Ishikawa (cell line): ENCODE measurements around the gene TIMM50.

Experiments used
- CEBPB ChIP-seq: IDR thresholded peaks from 2 replicates; pipeline ENCODE4 v1.6.1; 2012
- CREB1 ChIP-seq: IDR thresholded peaks from 2 replicates; pipeline ENCODE4 v1.6.1; 2012; ENCODE audit warnings: low read depth
- EGR1 ChIP-seq: IDR thresholded peaks from 2 replicates; pipeline ENCODE4 v1.6.1; 2012
- EP300 ChIP-seq: IDR thresholded peaks from 2 replicates; pipeline ENCODE4 v1.6.1; 2012; ENCODE audit warnings: borderline replicate concordance
- FOXM1 ChIP-seq: IDR thresholded peaks from 2 replicates; pipeline ENCODE4 v1.6.1; 2012; ENCODE audit warnings: low read depth, borderline replicate concordance
- NFIC ChIP-seq: IDR thresholded peaks from 2 replicates; pipeline ENCODE4 v1.6.1; 2012
- RAD21 ChIP-seq: IDR thresholded peaks from 2 replicates; pipeline ENCODE4 v1.6.1; 2012; ENCODE audit warnings: low read depth
- TAF1 ChIP-seq: IDR thresholded peaks from 2 replicates; pipeline ENCODE4 v1.6.1; 2012; ENCODE audit warnings: low read depth, mild to moderate bottlenecking
- TCF12 ChIP-seq: IDR thresholded peaks from 2 replicates; pipeline ENCODE4 v1.6.1; 2012; ENCODE audit warnings: low read depth
- TEAD4 ChIP-seq: IDR thresholded peaks from 2 replicates; pipeline ENCODE4 v1.6.1; 2012
- YY1 ChIP-seq: IDR thresholded peaks from 2 replicates; pipeline ENCODE4 v1.6.1; 2012; ENCODE audit warnings: low read depth
- ZBTB7A ChIP-seq: IDR thresholded peaks from 2 replicates; pipeline ENCODE4 v1.6.1; 2012; ENCODE audit warnings: low read depth
- TF ChIP-seq, protein P1 (sequence below): IDR thresholded peaks from 2 replicates; pipeline ENCODE4 v1.6.1; 2012
- TF ChIP-seq, protein P2 (sequence below): IDR thresholded peaks from 2 replicates; pipeline ENCODE4 v1.6.1; 2012
- TF ChIP-seq, protein P3 (sequence below): IDR thresholded peaks from 2 replicates; pipeline ENCODE4 v1.6.1; 2012; ENCODE audit warnings: low read depth, mild to moderate bottlenecking

Gene TIMM50

GRCh38 chr19:39512988-39513387 is 32.4 kb downstream of the TIMM50 start:
- TF ChIP-seq TEAD4 (no peak), EGR1 (no peak), FOXM1 (no peak)

DNA sequence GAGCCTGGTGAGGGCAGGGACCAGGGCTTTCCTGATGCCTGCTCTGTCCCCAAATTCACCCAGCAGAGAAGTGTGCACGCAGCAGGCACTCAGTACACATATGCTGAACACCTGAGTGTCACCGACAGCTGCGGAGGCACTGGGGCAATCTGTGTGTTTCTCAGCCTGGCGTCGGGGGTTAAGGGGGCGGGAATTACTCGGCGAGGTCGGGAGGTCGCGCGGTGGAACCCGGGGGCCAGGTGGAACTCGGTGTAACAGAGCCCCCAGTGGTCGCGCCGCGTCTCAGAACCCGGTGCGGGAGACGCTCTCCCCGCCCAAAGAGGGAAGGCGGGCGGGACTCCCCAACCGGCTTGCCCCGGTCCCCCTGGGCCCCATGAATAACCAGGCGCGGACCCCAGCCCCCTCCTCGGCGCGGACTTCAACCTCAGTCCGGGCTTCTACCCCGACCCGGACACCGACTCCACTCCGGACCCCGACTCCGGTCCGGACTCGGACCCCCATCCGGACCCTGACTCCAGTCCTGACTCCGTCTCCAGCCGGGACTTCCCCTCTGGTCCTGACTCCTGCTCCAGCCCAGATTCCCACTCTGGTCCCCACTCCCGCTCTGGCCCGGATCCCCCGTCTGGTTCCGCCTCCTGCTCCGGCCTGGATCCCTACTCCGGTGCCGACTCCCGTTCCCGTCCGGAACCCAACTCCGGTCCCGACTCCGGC is 34.4 kb downstream of the TIMM50 start, which contains the start of gene SELENOV:
Gene SELENOV, plus strand, starts transcription at position 300 of the 711 bp plus-strand sequence. Its CDS starts 74 bp downstream, at position 374.
- TF ChIP-seq RAD21 (no peak), EGR1 (no peak), FOXM1 (no peak), TAF1 (no peak), CREB1 (no peak), EP300 (no peak), TCF12 (no peak), ZBTB7A (no peak), TEAD4 (no peak), YY1 (no peak), CEBPB (no peak)
- TF ChIP-seq, protein P1, sequence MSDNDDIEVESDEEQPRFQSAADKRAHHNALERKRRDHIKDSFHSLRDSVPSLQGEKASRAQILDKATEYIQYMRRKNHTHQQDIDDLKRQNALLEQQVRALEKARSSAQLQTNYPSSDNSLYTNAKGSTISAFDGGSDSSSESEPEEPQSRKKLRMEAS = no peak
- TF ChIP-seq, protein P2, sequence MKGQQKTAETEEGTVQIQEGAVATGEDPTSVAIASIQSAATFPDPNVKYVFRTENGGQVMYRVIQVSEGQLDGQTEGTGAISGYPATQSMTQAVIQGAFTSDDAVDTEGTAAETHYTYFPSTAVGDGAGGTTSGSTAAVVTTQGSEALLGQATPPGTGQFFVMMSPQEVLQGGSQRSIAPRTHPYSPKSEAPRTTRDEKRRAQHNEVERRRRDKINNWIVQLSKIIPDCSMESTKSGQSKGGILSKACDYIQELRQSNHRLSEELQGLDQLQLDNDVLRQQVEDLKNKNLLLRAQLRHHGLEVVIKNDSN = no peak
- TF ChIP-seq, protein P3, sequence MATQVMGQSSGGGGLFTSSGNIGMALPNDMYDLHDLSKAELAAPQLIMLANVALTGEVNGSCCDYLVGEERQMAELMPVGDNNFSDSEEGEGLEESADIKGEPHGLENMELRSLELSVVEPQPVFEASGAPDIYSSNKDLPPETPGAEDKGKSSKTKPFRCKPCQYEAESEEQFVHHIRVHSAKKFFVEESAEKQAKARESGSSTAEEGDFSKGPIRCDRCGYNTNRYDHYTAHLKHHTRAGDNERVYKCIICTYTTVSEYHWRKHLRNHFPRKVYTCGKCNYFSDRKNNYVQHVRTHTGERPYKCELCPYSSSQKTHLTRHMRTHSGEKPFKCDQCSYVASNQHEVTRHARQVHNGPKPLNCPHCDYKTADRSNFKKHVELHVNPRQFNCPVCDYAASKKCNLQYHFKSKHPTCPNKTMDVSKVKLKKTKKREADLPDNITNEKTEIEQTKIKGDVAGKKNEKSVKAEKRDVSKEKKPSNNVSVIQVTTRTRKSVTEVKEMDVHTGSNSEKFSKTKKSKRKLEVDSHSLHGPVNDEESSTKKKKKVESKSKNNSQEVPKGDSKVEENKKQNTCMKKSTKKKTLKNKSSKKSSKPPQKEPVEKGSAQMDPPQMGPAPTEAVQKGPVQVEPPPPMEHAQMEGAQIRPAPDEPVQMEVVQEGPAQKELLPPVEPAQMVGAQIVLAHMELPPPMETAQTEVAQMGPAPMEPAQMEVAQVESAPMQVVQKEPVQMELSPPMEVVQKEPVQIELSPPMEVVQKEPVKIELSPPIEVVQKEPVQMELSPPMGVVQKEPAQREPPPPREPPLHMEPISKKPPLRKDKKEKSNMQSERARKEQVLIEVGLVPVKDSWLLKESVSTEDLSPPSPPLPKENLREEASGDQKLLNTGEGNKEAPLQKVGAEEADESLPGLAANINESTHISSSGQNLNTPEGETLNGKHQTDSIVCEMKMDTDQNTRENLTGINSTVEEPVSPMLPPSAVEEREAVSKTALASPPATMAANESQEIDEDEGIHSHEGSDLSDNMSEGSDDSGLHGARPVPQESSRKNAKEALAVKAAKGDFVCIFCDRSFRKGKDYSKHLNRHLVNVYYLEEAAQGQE = no peak

DNA sequence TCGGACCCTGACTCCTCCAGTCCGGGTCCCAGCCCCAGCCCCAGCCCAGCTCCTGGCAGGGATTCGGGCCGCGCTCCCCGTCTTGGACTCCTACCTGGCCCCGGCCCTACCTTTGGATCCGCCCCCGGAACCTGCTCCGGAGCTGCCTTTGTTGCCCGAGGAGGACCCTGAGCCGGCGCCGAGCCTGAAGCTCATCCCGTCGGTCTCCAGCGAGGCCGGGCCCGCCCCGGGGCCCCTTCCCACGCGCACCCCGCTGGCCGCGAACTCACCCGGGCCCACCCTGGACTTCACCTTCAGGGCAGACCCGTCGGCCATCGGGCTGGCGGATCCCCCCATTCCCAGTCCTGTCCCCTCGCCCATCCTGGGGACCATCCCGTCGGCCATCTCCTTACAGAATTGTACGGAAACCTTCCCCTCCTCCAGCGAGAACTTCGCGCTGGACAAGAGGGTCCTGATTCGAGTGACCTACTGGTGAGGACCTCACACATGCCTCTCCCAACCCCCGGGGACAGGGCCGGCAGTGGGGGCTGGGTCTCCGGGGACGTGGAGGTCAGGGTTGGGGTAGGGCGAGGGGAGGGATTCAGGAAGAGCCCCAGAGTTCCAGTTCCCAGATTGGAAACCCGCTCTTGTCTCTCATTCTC is 35.0 kb downstream of the TIMM50 start:
- TF ChIP-seq ZBTB7A = 0 out of 2 replicates have a peak, but pooled peaks have one; percentile 29
- TF ChIP-seq, protein P3 = no peak

DNA sequence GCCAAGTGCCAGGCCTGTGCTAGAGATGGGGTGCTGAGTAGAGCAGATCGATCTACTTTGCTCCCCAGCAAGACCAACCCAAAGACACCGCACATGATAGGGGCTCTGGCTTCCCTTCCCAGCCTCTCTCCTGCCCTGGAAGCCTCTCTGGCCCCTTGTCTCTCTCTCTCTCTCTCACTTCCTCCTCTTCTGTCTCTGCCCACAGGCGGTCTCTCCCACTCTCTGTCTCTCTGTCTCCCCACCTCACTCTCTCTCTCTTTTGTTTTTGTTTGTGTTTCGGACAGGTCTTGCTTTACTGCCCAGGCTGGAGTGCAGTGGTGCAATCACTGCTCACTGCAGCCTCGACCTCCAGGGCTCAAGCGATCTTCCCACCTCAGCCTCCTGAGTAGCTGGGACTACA is 35.6 kb downstream of the TIMM50 start:
- TF ChIP-seq CREB1 = no peak
- no peak for TF ChIP-seq EP300
- TF ChIP-seq, protein P2 = no peak
- TF ChIP-seq, protein P3 = no peak
- TF ChIP-seq, protein P1 = no peak
- TF ChIP-seq FOXM1 = no peak

DNA sequence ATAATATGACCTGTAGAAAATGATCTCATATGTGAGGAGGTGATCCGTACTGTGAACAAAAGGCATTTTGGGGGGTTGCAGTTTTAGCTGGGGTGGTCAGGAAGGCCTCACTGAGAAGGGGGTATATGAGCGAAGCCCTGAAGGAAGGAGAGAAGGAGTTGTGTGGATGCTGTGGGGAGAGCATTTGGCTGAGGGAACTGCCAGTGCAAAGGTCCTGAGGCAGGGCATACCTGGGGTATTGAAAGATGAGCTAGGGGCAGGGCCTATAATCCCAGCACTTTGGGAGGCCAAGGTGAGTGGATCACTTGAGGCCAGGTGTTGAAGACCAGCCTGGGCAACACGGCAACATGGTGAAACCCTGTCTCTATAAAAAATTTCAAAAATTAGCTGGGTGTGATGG is 36.8 kb downstream of the TIMM50 start:
- TF ChIP-seq YY1 (no peak), FOXM1 (no peak), TEAD4 (no peak), CEBPB (no peak), NFIC (no peak), TAF1 (no peak), RAD21 (no peak), EGR1 (no peak), CREB1 (no peak), TCF12 (no peak), ZBTB7A (no peak), EP300 (no peak)
- TF ChIP-seq, protein P1 = no peak
- TF ChIP-seq, protein P3 = no peak
- TF ChIP-seq, protein P2 = no peak
